NCI-H2029 (cell line): ENCODE results near the gene SEMA3B.
A peak's percentile ranks its signal among the peaks of the same experiment; 100 is the strongest.

Experiments
- DNase-seq: peaks from one replicate; lab custom pipeline; 2025; lab: John Stamatoyannopoulos, UW

SEMA3B gene

DNA sequence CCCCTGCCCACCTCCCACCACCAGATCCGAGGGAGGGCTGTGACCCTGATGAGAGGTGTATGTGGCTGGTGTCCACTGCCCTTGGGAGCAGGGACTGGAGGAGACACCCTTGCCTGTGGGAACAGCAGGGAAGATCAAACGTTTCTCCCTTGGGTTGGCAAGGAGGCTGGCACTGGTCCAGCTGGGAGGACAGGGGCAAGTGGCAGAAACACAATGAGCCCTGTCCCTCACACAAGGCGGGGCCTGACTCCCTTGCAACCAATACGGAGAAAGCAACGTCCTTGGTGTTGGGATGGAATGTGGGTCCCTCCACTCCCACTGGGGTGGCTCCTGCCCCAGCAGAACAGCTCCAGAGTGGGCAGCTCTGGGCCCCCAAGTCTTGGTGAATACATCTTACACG is 48.4 kb downstream of the SEMA3B start:
- no peak for DNase-seq

DNA sequence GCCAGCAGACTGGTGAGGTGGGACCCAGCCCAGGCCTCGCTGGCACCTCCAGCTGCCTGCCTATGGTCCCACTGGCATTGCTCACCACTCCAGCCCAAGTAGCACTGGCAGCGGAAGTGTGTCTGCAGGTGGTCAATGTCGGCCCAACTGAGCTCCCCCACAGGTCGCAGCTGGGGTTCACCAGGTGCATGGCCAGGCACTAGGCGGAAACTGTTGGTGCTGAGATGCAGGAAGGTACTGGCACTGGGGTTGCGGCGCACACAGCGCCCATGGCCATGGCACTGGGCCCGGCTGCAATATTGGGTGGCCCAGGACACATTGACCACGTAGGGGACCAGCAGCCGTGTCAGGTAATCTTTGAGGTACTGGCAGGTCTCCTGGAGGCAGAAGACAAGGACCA is 49.2 kb downstream of the SEMA3B start:
- no peak for DNase-seq

GRCh38 chr3:50318615-50319014 is 49.7 kb downstream of the SEMA3B start:
- no peak for DNase-seq

- DNase-seq = no peak
These were observed 50.4 kb downstream of the SEMA3B start for GRCh38 chr3:50319181-50319893.

DNA sequence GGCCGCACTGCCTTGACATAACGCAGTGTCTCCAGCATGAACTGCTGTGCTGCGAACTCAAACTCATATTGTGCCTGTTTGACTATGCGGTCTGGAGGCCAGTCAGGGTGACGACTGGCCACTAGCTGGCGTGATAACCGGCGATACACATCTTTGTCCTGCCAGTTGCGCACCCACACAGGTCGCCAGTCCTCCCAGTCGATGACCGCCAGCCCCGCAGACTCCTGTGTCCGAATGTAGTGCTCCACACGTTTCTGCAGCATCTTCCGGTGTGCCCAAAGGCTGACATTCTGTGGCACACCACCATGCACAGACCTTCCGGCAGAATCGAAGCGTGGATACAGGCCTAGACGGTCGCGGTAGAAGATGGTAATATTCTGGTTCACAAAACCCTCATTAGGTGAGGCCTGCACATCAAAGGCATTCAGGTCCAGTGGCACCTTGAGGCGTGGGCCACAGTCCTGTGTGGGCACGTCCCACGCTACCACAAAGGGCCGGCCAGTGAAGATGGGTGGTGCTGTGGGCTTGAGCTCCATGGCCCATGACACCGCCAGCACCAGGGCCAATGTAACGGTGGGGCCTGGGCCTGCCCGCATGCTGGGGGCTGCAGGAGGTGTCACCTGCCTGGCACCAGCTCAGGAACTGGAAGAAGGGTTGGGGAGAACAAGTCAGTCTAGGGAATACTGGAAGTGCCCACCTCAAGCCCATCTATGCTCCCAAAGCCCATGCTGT is 51.1 kb downstream of the SEMA3B start:
- DNase-seq = no peak

GRCh38 chr3:50320853-50321335 is 51.9 kb downstream of the SEMA3B start:
- DNase-seq = no peak

DNA sequence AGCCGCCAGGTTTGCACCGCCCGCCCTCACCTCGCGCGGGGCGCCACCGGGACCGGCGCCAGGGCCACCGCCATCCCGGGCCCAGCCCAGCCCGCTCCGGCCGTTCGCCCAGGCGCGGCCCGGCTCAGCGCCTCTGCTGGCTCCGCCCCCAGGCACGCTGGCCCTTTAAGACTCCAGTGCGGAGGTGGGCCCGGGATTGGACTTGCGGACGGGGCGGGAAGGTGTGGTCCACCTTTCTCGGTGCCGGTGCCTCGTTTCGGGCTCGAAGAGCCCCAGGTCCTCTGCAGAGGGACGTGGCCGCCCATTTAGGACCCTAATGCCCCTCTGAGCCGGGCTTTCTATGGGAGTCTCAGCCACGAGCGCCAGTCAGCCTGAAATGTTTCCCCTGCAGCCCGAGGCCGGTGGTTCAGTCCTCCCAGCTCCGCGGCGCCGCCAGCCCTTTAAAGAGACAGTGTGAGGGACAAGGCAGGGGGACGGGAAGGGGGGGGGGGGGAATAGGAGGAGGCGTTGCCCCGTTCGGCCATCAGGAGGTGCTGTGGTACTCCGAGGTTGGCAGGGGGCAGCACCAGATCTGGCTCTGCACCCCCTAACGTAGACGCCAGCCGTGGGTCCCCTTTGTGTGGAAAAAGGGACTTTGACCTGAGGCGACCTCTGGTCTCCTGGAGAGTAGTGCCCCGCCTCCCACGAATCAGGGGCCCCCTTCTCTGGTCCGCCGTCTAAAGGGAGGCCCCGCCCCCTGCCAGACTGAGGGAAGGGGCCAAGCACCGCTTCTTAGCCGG is 52.6 kb downstream of the SEMA3B start:
- peak; percentile 58 for DNase-seq

- no peak for DNase-seq
These were observed 53.1 kb downstream of the SEMA3B start for GRCh38 chr3:50322115-50322385.

- peak; percentile 37 for DNase-seq
These were observed 53.6 kb downstream of the SEMA3B start, which contains the start of gene HYAL2 for GRCh38 chr3:50322386-50323091. TSS of gene HYAL2 (minus strand) at chr3:50322745. CDS start at chr3:50320489, 2,256 bp downstream.

- no peak for DNase-seq
These were observed 54.2 kb downstream of the SEMA3B start for GRCh38 chr3:50323092-50323600.

DNA sequence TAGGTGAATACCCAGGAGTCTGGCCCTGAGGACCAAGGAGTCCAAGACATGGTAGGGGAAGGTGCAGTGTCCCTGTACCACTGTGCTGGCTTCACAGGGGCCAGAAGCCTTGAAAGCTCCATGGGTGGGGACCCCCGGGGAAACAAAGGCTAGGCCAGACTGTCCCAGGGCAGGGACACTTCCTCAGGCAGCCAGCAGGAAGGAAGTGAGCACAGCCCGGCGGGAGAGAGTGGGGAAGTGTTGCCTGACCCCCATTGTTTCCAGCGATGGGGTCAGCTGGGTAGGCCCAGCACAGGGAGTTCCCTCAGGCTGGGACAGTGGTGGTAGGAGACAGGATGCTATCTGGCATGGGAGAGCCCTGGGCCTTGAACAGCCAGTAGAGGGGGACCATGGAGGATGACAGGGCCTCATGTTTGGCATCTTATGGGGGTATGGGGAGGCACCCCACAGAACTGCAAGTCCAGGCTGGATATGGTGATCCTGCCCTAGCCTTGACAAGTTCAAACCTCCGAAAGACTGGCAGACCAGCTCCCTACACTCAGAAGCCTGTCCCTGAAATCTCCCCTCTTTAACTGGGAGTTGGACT is 54.8 kb downstream of the SEMA3B start:
- DNase-seq = no peak

- DNase-seq = no peak
These were observed 55.6 kb downstream of the SEMA3B start for GRCh38 chr3:50324351-50325112.

GRCh38 chr3:50325113-50325480 is 56.1 kb downstream of the SEMA3B start:
- no peak for DNase-seq

- DNase-seq = no peak
These were observed 56.7 kb downstream of the SEMA3B start for GRCh38 chr3:50325497-50326181.

GRCh38 chr3:50326182-50326541 is 57.2 kb downstream of the SEMA3B start:
- DNase-seq = no peak

DNA sequence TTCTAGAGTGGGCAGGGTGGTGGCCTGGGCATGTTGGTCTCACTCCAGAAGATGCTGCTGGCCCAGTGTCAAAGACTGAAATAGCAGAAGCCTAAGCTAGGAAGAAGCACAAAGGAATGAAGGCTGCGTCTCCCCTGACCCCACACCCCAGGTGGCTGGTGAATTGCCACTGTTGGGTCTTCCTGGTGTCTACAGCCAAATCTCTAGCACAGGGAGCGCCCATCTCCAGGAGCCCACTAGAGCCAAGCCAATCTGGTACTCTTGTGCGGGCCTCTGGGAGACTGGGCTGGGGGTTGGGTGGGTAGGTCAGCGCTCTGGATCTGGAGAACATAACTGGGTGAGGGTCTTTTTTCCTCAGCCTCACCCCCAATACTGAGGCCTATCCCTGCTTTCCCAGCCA is 58.2 kb downstream of the SEMA3B start:
- no peak for DNase-seq
